GM12872 (cell line): Measurements from ENCODE around the gene CACNA1C.

Experiments used
- CTCF ChIP-seq: IDR thresholded peaks from 3 replicates; pipeline ENCODE4 v1.5.1; 2011; ENCODE audit warnings: low read depth, mild to moderate bottlenecking, low read length, moderate library complexity; ENCODE audit not compliant: insufficient read depth

The CACNA1C gene

GRCh38 chr12:2366711-2367110 is 313.9 kb downstream of the CACNA1C start:
- no peak for TF ChIP-seq CTCF

GRCh38 chr12:2372178-2372577 is 319.4 kb downstream of the CACNA1C start:
- TF ChIP-seq CTCF: no peak

- TF ChIP-seq CTCF: no peak
Measured at GRCh38 chr12:2372735-2373134, 319.9 kb downstream of the CACNA1C start.

GRCh38 chr12:2373307-2373706 is 320.5 kb downstream of the CACNA1C start:
- no peak for TF ChIP-seq CTCF

GRCh38 chr12:2374092-2374906 is 321.5 kb downstream of the CACNA1C start:
- no peak for TF ChIP-seq CTCF

- TF ChIP-seq CTCF: no peak
Measured at GRCh38 chr12:2375871-2376270, 323.1 kb downstream of the CACNA1C start.

- TF ChIP-seq CTCF: no peak
Measured at GRCh38 chr12:2376908-2377657, 324.3 kb downstream of the CACNA1C start.
